Adipose tissue (tissue), 3 donors: Measurements from ENCODE around the gene FBXO9. TPM values are rescaled to one million over a fixed set of nuclear protein-coding genes. Genes with fewer than 3 reads are reported as not detected.

Experiments used
- H3K27ac ChIP-seq: one replicate; pipeline ENCODE4 v1.5.1; 2013; ENCODE audit warnings: low read depth, low read length
- WGBS, 3 donors: extraction: QIAGEN DNeasy Blood & Tissue Kit; methylation state at CpG; one replicate each; pipeline ENCODE4 v1.1.7; 2013; 5-methylcytosine and 5-hydroxymethylcytosine counted together
- polyA plus RNA-seq, 3 donors: library from polyadenylated mRNA; stranded (reverse); fragments of 200-250 nt; gene quantifications; one replicate each; pipeline ENCODE4 v1.2.3, GENCODE V29; 2013
- donor health status: healthy with polysubstance abuse.
- donor health status: Bipolar disorder and iron deficiency.
- donor health status: healthy.

FBXO9 gene
- polyA plus RNA-seq, 3 donors, result 37.9 to 74.0 (median 38.7) TPM

GRCh38 chr6:53119349-53119748, 54.1 kb downstream of the FBXO9 start:
- no peak overlapping the region for H3K27ac ChIP-seq
- WGBS, 3 donors, result 81 to 92% (median 85%) methylated on average over 1 of the region's 1 CpG

- no peak overlapping the region for H3K27ac ChIP-seq
- WGBS, 3 donors, result 41 to 56% (median 46%) methylated on average over 4 of the region's 4 CpGs
Measured at GRCh38 chr6:53119772-53120409, 54.7 kb downstream of the FBXO9 start.

GRCh38 chr6:53124131-53124800, 59.1 kb downstream of the FBXO9 start:
- WGBS, 3 donors, result 95 to 99% (median 97%) methylated on average over 10 of the region's 10 CpGs
- H3K27ac ChIP-seq, result no peak overlapping the region

GRCh38 chr6:53125276-53125675, 60.1 kb downstream of the FBXO9 start:
- WGBS, 3 donors, result 78 to 92% (median 80%) methylated on average over 4 of the region's 4 CpGs
- H3K27ac ChIP-seq, result no peak overlapping the region

GRCh38 chr6:53128842-53129241, 63.6 kb downstream of the FBXO9 start:
- WGBS, 3 donors, result 59 to 84% (median 80%) methylated on average over 5 of the region's 5 CpGs
- H3K27ac ChIP-seq, result no peak overlapping the region

GRCh38 chr6:53130569-53131290, 65.5 kb downstream of the FBXO9 start:
- H3K27ac ChIP-seq, result no peak overlapping the region
- WGBS, 3 donors, result 79 to 82% (median 80%) methylated on average over 6 of the region's 6 CpGs

GRCh38 chr6:53133961-53134360, 68.8 kb downstream of the FBXO9 start:
- WGBS, 3 donors, result 85 to 88% (median 88%) methylated on average over 16 of the region's 16 CpGs
- H3K27ac ChIP-seq, result no peak overlapping the region

- H3K27ac ChIP-seq, result no peak overlapping the region
- WGBS, 3 donors, result 32 to 59% (median 54%) methylated on average over 8 of the region's 8 CpGs
Measured at GRCh38 chr6:53134601-53135235, 69.5 kb downstream of the FBXO9 start.

GRCh38 chr6:53136000-53136609, 70.9 kb downstream of the FBXO9 start:
- no peak overlapping the region for H3K27ac ChIP-seq

GRCh38 chr6:53139841-53140413, 74.7 kb downstream of the FBXO9 start:
- WGBS, 3 donors, result 59 to 71% (median 66%) methylated on average over 4 of the region's 4 CpGs
- H3K27ac ChIP-seq, result no peak overlapping the region

More at GRCh38 chr6:53136000-53136609, 70.9 kb downstream of the FBXO9 start:
- 88 to 93% (median 89%) methylated on average over 3 of the region's 3 CpGs for WGBS, 3 donors

GRCh38 chr6:53142810-53143209, 77.6 kb downstream of the FBXO9 start:
- H3K27ac ChIP-seq, result no peak overlapping the region

GRCh38 chr6:53143710-53144109, 78.5 kb downstream of the FBXO9 start:
- H3K27ac ChIP-seq, result no peak overlapping the region
- 45 to 66% (median 57%) methylated on average over 3 of the region's 3 CpGs for WGBS, 3 donors

More at GRCh38 chr6:53142810-53143209, 77.6 kb downstream of the FBXO9 start:
- WGBS, 3 donors, result 58 to 75% (median 65%) methylated on average over 3 of the region's 3 CpGs

- WGBS, 3 donors, result 76 to 87% (median 79%) methylated on average over 2 of the region's 2 CpGs
- no peak overlapping the region for H3K27ac ChIP-seq
Measured at GRCh38 chr6:53144802-53145201, 79.6 kb downstream of the FBXO9 start.

GRCh38 chr6:53148684-53149083, 83.5 kb downstream of the FBXO9 start, which contains the start of gene GCM1:
TSS of gene GCM1 (minus strand) at chr6:53148841. CDS start at chr6:53145632, 3,209 bp downstream.
- H3K27ac ChIP-seq, result no peak within 1 kb of the TSS
- 85 to 89% (median 89%) methylated on average over 5 of the region's 5 CpGs for WGBS, 3 donors
